SK-N-SH treated with all-trans-retinoic acid at 6 μM for 48 hours (cell line): Measurements from ENCODE around the gene SMARCAL1.

Experiments
- ATAC-seq: fragments of 200-7000 bp; cut with Tn5 transposase; 3 replicates; pipeline ENCODE4 v1.9.1; 2020; ENCODE audit warnings: mild to moderate bottlenecking, moderate library complexity
- ARNTL ChIP-seq: fragments of 450-650 bp; formaldehyde crosslinking; IDR thresholded peaks from 2 replicates; pipeline ENCODE4 v1.5.0; 2020; ENCODE audit warnings: low read depth, mild to moderate bottlenecking, moderate library complexity, borderline replicate concordance
- BACH2 ChIP-seq: fragments of 250-450 bp; sonication (Bioruptor Pico); IDR thresholded peaks from 2 replicates; pipeline ENCODE4 v1.9.0; 2021; ENCODE audit warnings: mild to moderate bottlenecking, borderline replicate concordance
- CSDC2 ChIP-seq: fragments of 250-450 bp; sonication (Bioruptor Pico); IDR thresholded peaks from 2 replicates; pipeline ENCODE4 v1.5.0; 2020; ENCODE audit warnings: mild to moderate bottlenecking, moderate library complexity
- CSRNP3 ChIP-seq: fragments of 250-450 bp; sonication (Bioruptor Pico); IDR thresholded peaks from 2 replicates; pipeline ENCODE4 v1.5.1; 2021; ENCODE audit warnings: mild to moderate bottlenecking, moderate library complexity
- ESRRG ChIP-seq: fragments of 250-450 bp; sonication (Bioruptor Pico); IDR thresholded peaks from 2 replicates; pipeline ENCODE4 v1.6.1; 2021; ENCODE audit warnings: mild to moderate bottlenecking
- GLIS3 ChIP-seq: fragments of 250-450 bp; sonication (Bioruptor Pico); IDR thresholded peaks from 2 replicates; pipeline ENCODE4 v1.5.0; 2020; ENCODE audit warnings: mild to moderate bottlenecking, moderate library complexity
- OSR1 ChIP-seq: fragments of 250-450 bp; sonication (Bioruptor Pico); IDR thresholded peaks from 2 replicates; pipeline ENCODE4 v1.8.0; 2022; ENCODE audit warnings: moderate library complexity, mild to moderate bottlenecking, inconsistent platforms
- PATZ1 ChIP-seq: fragments of 250-450 bp; sonication (Bioruptor Pico); IDR thresholded peaks from 2 replicates; pipeline ENCODE4 v1.8.0; 2020; ENCODE audit warnings: mild to moderate bottlenecking, moderate library complexity, borderline replicate concordance
- PPARA ChIP-seq: fragments of 250-450 bp; sonication (Bioruptor Pico); IDR thresholded peaks from 2 replicates; pipeline ENCODE4 v1.5.0; 2020; ENCODE audit warnings: mild to moderate bottlenecking, borderline replicate concordance
- RARB ChIP-seq: fragments of 250-450 bp; sonication (Bioruptor Pico); IDR thresholded peaks from 2 replicates; pipeline ENCODE4 v1.8.0; 2021; ENCODE audit warnings: mild to moderate bottlenecking, moderate library complexity
- SNAI2 ChIP-seq: fragments of 250-450 bp; sonication (Bioruptor Pico); IDR thresholded peaks from 2 replicates; pipeline ENCODE4 v1.5.0; 2020; ENCODE audit warnings: mild to moderate bottlenecking, moderate library complexity
- TCF4 ChIP-seq: fragments of 250-450 bp; sonication (Bioruptor Pico); IDR thresholded peaks from 2 replicates; pipeline ENCODE4 v1.8.0; 2021; ENCODE audit warnings: mild to moderate bottlenecking, moderate library complexity, borderline replicate concordance
- TOX ChIP-seq: fragments of 250-450 bp; sonication (Bioruptor Pico); IDR thresholded peaks from 2 replicates; pipeline ENCODE4 v1.8.0; 2021; ENCODE audit warnings: mild to moderate bottlenecking, moderate library complexity, borderline replicate concordance
- TSHZ2 ChIP-seq: fragments of 250-450 bp; sonication (Bioruptor Pico); IDR thresholded peaks from 2 replicates; pipeline ENCODE4 v1.5.0; 2020; ENCODE audit warnings: mild to moderate bottlenecking, moderate library complexity
- ZFP3 ChIP-seq: fragments of 250-450 bp; sonication (Bioruptor Pico); IDR thresholded peaks from 2 replicates; pipeline ENCODE4 v1.5.0; 2020; ENCODE audit warnings: mild to moderate bottlenecking, moderate library complexity
- ZFP30 ChIP-seq: fragments of 450-650 bp; formaldehyde crosslinking; IDR thresholded peaks from 2 replicates; pipeline ENCODE4 v1.5.0; 2022; ENCODE audit warnings: mild to moderate bottlenecking, moderate library complexity
- ZNF565 ChIP-seq: fragments of 450-650 bp; formaldehyde crosslinking; conservative IDR thresholded peaks from 2 replicates; pipeline ENCODE4 v1.5.0; 2020; ENCODE audit warnings: low read depth, mild to moderate bottlenecking, moderate library complexity
- ZNF70 ChIP-seq: fragments of 450-650 bp; formaldehyde crosslinking; IDR thresholded peaks from 2 replicates; pipeline ENCODE4 v1.5.0; 2020; ENCODE audit warnings: mild to moderate bottlenecking, moderate library complexity
- ZNF8 ChIP-seq: fragments of 450-650 bp; formaldehyde crosslinking; IDR thresholded peaks from 2 replicates; pipeline ENCODE4 v1.5.0; 2020; ENCODE audit warnings: mild to moderate bottlenecking, moderate library complexity
- TF ChIP-seq, protein P1 (sequence below): fragments of 250-450 bp; sonication (Bioruptor Pico); IDR thresholded peaks from 2 replicates; pipeline ENCODE4 v1.8.0; 2021; ENCODE audit warnings: low read depth, mild to moderate bottlenecking, moderate library complexity, borderline replicate concordance

Gene SMARCAL1

DNA sequence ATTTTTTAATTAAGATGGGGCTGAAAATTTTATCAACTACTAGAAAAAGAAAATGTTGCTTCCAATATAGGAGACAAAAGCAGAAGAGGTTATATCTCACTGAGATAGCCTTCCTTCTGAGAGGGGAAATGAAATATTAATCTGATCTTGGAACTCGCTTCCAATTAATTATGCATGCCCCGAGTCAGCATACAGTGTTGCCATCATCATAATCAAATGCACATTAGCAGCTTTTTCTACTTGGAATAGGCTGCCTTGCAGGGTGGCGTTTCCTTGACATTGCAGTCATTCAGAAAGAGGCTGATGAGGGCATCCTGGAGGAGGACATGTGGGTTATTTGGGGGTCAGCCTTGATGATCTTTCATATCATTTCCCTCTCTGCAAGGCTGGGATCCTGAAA is 67.9 kb downstream of the SMARCAL1 start:
- ATAC-seq, result no peak
- no peak for TF ChIP-seq ZNF8 (CRISPR knock-in tag)
- TF ChIP-seq GLIS3 (CRISPR knock-in tag), result no peak
- TF ChIP-seq TSHZ2, result no peak

DNA sequence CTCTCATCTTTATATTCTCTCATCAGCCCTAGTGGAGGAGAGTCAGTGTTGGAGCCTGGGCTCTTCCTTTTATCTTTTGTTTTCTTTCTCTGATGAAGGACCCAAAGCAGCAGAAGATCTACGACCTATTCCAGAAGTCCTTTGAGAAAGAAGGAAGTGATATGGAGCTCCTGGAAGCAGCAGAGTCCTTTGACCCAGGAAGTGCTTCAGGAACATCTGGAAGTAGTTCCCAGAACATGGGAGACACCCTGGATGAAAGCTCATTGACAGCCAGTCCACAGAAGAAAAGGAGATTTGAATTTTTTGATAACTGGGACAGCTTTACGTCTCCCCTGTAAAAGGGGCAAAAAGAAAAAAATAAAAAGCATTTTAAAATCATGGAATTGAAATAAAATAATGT is 70.4 kb downstream of the SMARCAL1 start:
- TF ChIP-seq TCF4 (no peak), ARNTL (CRISPR knock-in tag) (no peak), SNAI2 (CRISPR knock-in tag) (no peak), ESRRG (CRISPR knock-in tag) (no peak), ZNF565 (CRISPR knock-in tag) (no peak), TOX (CRISPR knock-in tag) (no peak), ZNF70 (CRISPR knock-in tag) (no peak), BACH2 (CRISPR knock-in tag) (no peak), RARB (CRISPR knock-in tag) (no peak), GLIS3 (CRISPR knock-in tag) (no peak), ZFP30 (CRISPR knock-in tag) (no peak), ZFP3 (no peak), TSHZ2 (no peak), CSRNP3 (no peak), PATZ1 (CRISPR knock-in tag) (no peak), PPARA (CRISPR knock-in tag) (no peak)
- TF ChIP-seq, protein P1, sequence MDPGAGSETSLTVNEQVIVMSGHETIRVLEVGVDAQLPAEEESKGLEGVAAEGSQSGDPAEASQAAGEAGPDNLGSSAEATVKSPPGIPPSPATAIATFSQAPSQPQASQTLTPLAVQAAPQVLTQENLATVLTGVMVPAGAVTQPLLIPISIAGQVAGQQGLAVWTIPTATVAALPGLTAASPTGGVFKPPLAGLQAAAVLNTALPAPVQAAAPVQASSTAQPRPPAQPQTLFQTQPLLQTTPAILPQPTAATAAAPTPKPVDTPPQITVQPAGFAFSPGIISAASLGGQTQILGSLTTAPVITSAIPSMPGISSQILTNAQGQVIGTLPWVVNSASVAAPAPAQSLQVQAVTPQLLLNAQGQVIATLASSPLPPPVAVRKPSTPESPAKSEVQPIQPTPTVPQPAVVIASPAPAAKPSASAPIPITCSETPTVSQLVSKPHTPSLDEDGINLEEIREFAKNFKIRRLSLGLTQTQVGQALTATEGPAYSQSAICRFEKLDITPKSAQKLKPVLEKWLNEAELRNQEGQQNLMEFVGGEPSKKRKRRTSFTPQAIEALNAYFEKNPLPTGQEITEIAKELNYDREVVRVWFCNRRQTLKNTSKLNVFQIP (CRISPR knock-in tag), result no peak
- ATAC-seq, result no peak

DNA sequence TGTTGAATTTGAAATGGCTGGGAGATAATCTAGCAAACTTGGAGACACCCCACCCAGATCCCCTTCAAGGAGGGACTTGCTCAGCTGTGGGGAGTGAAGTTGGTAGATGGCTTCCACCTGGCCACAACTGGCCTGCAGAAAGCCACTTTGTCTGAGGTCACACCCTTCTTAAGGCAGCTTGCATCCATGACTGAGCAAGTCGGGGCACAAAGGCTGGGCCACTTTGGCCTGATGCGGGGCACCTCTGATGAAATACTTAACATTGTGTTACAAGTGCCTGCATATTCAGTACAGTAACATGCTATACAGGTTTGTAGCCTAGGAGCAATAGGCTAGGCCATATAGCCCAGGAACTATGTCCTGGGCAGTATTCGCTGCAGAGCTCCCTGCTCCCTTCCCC is 73.0 kb downstream of the SMARCAL1 start:
- TF ChIP-seq ZNF8 (CRISPR knock-in tag) (no peak), CSRNP3 (no peak), OSR1 (CRISPR knock-in tag) (no peak), CSDC2 (CRISPR knock-in tag) (no peak), TCF4 (no peak), PATZ1 (CRISPR knock-in tag) (no peak)
- no peak for ATAC-seq
